IPS-11a (cell line): ENCODE measurements around the gene LRCH1.

Experiments used
- H3K4me3 ChIP-seq: one replicate; pipeline ENCODE4 v1.5.1; 2013; ENCODE audit warnings: low read depth, low read length, control low read depth

LRCH1 gene

DNA sequence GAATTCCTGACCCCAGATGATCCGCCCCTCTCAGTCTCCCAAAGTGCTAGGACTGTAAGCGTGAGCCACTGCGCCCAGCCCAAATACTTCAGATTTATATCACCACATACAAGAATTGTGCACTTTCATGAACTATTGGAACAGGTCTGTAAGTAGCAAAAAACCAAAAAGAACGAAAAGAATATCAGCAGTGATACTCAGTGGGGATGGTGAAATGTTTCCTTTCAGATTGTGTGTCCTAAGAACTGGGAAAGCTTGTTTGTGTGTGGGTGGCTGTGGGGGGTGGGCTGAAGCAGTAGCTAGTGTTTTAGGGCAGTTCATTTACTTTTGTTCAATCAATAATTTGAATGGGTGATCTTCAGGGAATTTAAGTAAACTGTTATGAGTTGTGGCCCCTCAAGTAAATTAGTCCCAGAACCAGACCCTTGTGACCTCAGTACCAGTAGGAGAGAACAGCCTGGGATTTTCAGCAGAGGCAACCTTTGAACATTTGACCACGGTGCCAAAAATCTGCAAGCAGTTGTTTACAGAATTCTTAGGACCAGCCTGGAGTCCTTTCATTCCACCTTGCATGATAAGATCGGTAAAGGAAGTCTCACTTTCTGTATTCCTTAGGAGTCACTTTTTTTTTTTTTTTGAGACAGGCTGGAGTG lies 106.6 kb downstream of the LRCH1 start:
- H3K4me3 ChIP-seq = no peak overlapping the region

DNA sequence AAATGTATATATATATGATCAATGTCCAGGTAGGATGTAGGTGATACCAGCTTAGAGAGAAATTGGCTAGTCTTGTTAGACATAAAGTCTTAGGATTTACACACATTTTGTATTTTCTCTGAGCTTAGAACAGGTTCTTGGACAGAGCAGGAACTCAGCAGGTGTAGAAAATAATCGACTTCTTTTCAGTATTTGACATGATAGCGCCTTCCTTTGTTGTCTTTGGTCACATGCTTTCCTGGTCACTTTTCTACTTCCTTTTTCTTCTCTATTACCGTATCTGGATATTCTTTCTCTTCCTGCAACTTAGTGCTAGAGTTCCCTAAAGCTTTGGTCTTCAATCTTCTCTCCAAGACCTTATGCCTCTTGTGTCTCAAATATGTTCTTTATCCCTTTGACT lies 107.4 kb downstream of the LRCH1 start:
- no peak overlapping the region for H3K4me3 ChIP-seq

DNA sequence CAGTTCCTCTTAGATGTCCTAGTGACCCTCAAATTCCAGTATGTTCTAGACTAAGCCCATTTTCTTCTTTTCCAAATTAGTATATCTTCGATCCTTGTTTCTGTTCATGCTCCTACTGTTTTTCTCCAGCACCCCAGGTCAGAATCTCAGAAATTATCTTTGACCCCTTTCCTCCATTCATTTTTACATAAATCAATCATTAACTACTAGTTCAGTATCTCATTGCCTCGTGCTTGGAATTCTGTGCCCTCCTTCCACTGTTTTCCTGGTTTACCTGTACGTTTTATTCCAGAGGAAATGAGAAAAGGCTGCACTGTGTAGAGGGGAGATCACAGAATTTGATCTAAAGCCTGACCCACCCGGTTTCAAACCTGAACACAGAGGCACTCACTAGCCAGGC lies 107.9 kb downstream of the LRCH1 start:
- H3K4me3 ChIP-seq = no peak overlapping the region

DNA sequence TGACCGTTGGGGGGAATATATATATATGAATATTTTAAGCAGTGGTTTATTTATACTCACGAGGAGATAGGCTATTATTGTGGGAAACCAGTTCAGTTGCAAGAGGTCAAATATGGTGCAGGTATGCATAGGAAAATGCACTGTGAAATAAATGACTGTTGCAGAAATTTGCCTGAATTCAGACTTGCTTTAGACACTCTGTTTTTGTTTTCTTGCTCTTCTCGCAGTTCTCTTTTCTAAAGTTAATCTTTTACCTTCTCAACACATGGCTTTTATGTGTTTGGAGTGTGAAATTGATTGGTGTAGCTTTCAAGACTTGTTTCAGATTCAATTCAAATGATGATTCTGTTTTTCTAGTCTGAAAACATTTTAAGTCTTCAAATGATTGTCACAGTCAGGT lies 109.7 kb downstream of the LRCH1 start:
- H3K4me3 ChIP-seq = no peak overlapping the region

DNA sequence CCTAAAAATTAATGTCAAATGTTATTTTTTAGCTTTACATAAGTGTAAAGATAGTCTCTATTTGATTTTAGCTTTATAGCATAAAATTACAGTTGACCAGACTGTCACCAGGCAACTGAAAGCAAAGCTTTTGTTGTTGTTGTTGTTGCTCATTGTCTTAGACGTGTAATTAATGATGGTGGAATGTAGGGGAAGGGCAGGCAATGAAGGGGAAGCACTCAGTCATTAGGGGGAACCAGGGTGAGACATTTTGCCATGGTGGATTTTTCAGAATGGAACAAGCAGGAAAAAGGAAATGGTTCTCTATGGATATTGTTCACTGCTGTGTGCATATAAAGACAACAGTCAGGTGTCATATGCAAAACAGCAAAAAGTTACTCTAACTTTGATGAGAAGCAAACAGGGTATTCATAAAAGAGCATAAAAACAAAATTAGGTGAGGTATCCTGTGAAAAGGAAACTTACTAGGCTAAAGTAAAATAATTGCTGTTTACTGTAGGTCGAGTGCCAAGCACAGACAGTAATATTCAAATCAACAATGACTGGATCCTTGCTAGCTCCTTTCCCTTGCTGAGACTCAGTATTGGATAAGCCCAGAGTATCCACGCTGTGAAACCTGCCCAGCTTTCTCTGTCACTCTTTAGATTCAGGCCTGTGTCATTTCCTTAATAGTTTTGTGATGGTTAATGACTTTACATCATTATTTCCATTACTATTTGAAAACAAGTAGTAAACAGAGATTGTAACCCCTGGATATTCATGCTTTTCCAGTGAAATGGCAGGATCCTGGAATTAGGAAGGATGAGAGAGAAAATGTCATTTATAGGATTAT lies 110.5 kb downstream of the LRCH1 start:
- no peak overlapping the region for H3K4me3 ChIP-seq

DNA sequence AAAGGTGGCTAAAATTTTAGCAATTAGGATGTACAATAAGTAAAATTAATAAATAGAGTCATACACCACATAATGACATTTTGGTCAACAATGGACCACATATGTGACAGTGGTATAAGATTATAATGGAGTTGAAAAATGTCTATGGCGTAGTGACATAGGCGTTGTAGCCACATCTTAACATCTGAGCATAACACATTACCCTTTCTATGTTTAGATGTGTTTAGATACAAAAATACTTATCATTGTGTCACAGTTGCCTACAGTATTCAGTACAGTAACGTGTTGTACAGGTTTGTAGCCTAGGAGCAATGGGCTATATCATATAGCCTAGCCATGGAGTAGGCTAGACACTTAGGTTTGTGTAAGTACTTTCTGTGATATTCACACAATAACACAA lies 111.2 kb downstream of the LRCH1 start:
- H3K4me3 ChIP-seq = no peak overlapping the region

DNA sequence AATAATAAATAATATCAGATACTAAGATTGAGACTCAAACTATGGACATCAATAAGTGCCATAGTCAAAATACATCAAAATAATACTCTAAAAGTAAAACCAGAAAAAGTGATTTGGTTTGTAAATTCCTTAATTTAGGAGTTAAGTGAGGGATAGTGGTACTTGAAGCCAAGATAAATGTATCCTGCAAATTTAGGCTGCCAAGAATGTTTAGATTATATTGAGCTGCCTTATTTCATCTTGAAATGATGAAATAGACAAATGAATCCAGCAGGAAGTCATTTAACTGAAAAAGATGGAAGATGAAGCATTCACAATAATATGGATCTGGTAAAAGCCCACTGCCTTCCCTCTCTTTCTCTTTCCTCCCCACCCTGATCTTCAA lies 112.3 kb downstream of the LRCH1 start:
- no peak overlapping the region for H3K4me3 ChIP-seq

DNA sequence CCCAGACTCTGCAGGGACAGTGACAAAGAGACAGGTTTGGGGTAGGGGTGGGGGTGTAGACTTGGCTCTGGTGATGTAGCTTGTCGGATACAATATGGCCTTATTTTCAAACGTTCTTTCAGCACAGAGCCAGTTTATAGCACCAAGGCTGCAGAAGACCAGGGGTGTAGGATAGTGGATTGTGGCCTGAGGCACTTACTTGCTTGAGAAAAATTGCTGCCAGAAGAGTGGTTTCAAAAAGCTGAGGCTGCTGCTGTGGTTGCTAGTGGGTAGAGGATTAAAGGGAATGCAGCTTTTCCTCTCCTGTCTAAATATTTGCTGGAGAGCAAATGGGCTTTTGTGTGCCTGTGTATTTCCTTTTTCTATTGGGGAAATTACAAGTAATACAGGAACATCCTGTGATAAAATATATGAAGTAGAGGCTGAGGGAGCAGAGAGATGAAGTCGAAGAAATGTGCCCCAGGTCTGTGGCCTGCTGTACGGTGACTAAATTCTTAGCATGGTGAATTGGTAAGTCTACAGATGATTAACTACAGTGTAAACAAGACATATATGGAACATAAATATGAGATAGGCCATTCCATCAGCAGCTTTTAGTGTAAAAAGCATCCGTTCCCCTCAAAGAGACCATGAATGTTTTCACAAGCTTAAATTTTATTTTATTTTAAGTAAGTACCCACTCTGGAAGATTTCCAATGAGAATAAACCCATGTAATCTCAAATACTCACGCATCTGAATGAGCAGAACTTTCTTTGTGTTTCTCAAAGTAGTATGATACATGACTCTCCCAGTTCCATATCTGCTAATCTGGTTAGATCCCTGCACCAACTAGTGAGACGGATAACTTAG lies 112.9 kb downstream of the LRCH1 start:
- no peak overlapping the region for H3K4me3 ChIP-seq

DNA sequence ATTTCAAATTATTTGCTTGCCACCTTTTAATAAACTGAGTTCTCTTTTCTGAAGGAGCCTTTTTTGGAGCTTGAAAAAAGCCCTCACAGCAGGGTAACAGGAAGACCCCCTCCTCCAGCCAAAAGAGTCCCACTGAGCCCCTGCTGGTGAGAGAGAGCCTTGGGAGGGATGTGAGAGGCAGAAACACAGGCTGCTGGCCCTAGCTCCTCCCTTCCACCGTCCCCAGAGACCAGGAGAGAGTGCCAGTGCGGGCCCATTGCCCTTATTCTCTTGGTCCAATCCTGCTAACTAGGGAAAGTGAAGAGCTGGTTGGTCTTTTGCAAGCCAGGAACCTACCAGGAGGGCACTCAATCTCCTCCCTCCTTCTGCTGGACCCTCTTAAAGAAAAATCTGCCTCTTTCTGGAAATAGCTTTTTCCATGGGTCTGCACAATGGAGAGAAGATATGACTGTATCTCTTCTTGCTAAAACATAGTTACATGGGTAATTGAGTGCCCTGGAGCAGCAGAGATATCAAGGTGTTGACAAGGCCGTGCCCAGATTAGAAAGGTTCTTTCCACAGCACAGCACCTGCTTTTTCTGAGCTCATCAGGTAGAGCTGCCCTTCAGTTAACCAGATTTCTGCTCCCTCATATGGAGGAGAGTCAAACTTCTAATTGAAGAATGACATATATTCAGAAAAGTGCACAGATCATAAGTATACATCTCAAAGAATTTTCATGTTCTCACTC lies 113.9 kb downstream of the LRCH1 start:
- H3K4me3 ChIP-seq = no peak overlapping the region

DNA sequence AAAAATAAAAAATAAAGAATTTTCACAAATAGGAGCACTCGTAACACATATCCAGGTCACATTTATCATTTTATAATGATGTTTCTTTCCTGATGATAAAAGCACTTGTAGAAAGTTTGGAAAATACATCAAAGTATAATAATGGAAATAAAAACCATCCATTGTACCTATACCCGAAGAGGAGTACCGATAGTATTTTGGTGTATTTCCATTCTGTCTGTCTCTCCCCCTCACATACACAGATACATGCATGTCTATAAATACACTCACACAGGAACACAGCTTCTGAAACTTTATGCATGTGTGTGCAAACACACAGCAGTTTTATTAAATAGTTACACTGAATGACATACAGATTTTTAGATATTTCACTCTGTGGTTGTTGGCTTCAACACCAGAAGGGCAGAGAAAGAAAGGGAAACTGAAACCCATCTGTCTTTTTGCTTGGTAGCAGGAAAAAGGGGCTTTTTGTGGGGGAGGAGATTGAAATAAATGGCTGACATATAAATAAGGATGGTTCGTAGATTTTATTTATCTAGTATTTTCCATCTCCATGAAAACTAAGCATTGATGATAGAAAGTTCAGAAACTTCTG lies 114.8 kb downstream of the LRCH1 start:
- no peak overlapping the region for H3K4me3 ChIP-seq

DNA sequence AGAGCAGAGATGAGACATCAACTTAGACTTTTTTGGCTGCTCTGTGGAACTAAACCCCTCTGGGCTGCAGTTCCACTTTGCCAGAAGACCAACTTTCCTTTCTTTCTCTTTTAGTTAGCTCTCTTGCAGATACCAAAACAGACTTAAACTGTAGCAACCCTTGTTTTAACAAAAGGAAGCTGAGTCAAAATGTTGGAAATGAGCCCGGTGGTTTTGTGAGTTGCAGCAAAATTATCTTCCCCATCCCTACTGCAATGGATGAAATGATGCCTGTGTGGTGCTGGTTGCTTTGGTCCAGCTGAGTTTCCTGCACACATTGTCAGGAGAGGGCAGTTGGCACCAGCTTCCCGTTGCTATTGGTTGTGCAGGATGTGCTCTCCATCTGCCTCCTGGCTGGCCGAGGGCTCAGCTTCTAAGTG lies 115.3 kb downstream of the LRCH1 start:
- H3K4me3 ChIP-seq = no peak overlapping the region

DNA sequence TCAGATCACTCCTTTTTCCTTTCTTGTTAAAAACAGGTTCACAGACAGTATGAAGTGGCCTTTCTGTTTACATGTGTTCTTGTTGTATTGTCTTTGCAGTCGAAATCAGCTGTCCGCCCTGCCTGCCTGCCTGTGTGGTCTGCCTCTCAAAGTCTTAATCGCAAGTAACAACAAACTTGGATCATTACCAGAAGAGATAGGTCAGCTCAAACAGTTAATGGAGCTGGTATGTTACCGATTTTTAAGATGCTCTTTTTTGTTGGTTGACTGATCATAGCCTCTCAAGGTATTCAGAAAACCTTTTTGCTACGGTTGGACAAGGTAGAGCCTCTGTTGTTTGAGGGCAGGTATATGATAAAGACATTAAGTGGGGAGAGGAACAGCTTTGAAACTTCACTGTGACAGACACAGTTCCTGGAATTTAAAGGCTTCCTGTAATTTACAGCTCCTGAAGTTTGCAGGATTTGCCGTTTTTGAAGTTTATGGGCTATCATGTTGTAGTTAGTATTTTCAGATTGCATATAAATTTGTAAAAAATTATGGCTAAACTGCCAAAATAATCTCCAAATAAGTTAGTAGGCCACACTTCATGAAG lies 116.1 kb downstream of the LRCH1 start:
- H3K4me3 ChIP-seq = no peak overlapping the region

DNA sequence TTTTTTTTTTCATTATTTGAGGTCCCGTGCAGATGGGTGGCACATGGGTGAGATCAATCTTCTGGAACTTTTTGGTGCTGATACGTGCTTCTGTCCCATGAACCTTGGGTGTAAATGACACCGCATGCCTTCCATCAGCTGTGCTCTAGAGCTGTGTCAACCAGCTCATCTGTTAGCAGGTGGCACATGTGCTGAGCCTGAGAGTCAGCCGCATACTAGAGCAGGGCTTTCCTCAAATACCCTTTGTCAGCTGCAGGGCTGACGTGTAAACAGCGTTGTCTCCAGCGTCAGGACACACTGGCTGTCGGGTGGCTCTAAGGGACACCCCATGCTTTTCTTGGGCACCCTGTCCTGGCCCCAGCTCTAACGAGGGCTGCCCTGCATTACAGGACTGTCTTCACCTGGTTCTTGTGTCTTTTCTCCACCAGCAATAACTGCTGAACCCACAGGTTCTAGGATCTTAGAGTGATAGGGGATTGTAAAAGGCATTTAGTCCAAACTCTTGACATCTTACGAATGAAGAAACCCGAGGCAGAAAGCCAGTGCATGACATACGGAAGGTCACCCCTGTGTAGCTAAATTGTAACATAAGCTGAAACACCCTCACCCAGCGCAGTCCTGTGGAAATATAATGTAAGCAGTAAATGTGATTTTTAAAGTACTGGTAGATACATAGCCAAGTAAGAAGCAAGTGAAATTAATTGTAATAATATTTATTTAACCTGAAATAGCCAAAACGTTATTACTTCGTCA lies 119.5 kb downstream of the LRCH1 start:
- H3K4me3 ChIP-seq = no peak overlapping the region

DNA sequence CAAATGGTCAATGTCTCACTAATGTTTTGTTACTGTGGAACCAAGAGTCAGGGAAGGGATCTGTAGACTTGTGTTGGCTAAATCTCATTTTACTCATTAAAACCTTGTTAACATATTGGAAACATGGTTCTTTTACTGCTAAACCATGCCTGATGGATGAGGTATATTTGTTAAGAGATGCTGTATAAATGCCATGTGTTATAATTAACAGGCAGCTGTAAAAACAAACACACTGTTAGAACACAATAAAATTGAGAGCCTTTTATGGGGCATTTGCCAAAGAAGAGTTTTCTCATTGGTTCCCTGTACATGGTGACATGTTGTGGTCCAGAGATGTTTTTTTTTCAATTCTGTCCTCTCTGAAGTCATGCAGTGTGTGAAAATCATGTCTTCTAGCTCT lies 122.0 kb downstream of the LRCH1 start:
- H3K4me3 ChIP-seq = no peak overlapping the region

DNA sequence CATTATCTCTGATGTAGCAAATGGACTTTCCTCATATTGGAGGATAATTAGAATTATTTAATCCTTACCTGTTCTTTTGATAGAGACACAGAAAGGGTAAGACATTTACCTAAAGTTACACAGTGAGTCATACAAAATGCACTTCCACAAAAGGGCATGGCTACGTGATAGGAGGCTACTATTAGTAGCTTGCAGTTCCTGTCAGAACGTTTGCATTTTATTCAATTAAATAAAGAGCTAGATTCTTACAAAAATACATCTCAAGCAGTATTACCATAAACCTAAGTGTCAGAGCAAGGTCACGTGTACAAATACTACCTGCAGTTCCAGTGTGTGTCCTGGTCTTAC lies 123.4 kb downstream of the LRCH1 start:
- H3K4me3 ChIP-seq = no peak overlapping the region

DNA sequence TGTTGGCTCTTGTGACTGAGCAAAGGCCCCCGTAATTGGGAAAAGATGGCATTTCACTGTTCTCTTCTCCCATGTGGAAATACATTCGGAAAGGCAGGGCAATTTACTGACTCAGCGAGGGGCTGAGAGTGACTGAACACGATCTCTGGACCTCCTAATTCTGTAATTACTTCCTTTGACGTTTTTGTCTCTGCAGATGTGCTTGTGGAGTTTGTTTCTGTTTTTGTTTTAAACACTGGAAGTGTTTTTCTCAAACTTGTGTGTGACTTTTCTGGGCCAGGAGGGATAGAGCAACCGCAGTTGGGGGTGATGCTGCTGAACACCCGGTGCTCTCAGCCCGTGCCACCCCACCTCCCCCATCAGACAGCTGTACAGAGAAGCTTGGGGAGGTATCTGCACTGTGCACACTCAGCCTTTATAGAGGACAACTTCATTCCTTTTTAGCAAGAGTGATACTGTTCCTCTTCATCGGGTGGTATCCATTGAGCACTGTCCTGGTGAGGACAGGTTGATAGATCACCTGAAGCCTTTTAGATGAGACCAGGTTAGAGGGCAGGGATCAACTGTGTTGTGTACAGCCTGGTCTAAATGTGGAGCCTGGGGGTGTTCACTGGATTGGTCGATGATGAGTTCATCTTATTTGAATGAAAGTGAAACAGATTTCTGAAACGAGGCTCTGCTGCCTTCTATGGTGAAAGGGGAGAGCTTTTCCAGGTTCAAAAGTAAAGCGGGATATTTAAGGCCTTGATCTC lies 126.6 kb downstream of the LRCH1 start:
- no peak overlapping the region for H3K4me3 ChIP-seq

DNA sequence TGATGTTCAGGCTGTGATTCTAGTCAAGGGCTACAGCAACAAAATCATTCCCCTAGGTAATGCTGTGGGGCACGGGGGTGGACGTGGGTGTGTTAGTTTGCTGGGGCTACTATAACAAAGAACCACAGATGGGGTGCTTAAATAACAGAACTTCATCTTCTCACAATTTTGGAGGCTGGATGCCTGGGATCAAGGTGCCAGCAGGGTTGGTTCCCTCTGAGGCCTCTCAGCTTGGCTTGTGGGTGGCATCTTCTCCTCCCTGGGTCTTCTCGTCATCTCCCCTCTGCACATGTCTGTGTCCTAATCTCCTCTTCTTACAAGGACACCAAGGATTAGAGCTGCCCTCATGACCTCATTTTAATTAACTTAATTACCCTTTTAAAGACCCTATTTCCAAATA lies 129.0 kb downstream of the LRCH1 start:
- H3K4me3 ChIP-seq = no peak overlapping the region

DNA sequence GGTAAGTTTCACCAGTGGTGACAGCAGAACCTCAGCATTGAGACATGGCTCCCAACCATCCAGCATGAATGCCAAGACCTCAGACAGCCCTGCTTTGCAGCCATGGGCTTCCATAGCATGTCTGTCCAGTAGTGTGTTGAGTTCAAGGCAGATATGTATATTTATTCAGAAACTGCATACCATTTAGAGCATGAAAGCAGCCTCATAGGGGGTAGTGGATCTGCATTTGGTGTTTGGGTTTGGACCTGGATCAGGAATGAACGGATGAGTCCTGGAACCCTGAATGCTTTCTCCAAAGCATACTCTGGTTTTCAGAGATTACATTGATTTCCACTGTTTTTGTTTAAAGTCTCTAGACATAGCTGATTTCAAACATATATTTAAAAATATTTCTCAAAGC lies 129.7 kb downstream of the LRCH1 start:
- H3K4me3 ChIP-seq = no peak overlapping the region

DNA sequence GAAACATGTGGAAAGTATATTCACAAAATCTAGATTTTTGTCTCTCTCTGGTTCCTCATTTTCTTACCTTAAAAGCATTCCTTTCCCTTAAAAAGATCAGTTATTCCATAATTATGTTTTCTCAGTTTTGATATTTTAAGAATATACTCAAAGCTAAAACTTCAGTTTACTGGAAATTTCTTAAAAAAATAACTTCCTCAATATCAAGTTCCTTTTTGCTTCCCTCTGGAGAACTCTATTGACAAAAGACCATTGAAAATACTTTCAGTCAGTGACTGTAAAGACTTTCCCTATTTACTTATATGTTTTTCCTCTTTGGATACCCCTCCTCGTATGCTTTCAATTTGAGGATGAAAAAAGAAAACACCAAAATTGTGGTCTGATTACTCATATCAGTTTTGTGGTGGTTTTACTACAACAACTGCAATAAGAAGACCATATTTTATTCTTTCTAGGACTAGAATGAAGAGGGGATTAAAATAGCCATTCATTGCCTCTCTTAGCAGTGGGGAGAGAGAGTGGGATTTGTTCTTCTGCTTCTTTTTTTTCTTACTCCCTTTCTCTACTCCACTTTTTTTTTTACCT lies 130.8 kb downstream of the LRCH1 start:
- no peak overlapping the region for H3K4me3 ChIP-seq
